ACC112 (cell line): Measurements from ENCODE around the gene NHLRC1.

Experiments
- H2AFZ ChIP-seq: fragments of 200-600 bp; sonication (generic); one replicate; pipeline ENCODE4 v1.6.0; 2017; ENCODE audit warnings: antibody characterized with exemption, low read length; ENCODE audit not compliant: unreplicated experiment
- H3K27ac ChIP-seq: fragments of 200-600 bp; sonication (generic); 2 replicates; pipeline ENCODE4 v1.5.1; 2014; ENCODE audit warnings: low read depth, mild to moderate bottlenecking, antibody characterized with exemption, low read length, moderate library complexity
- H3K27me3 ChIP-seq: fragments of 200-600 bp; sonication (generic); 2 replicates; pipeline ENCODE4 v1.6.1; 2014; ENCODE audit warnings: mild to moderate bottlenecking, antibody characterized with exemption, low read length, moderate library complexity, mixed read lengths; ENCODE audit not compliant: insufficient read depth
- H3K36me3 ChIP-seq: fragments of 200-600 bp; sonication (generic); 2 replicates; pipeline ENCODE4 v1.6.1; 2016; ENCODE audit warnings: mild to moderate bottlenecking, antibody characterized with exemption, low read length, moderate library complexity, mixed read lengths; ENCODE audit not compliant: insufficient read depth
- H3K4me1 ChIP-seq: fragments of 200-600 bp; sonication (generic); one replicate; pipeline ENCODE4 v1.6.1; 2016; ENCODE audit warnings: low read length, mixed read lengths; ENCODE audit not compliant: insufficient read depth, unreplicated experiment, control insufficient read depth
- H3K4me3 ChIP-seq: fragments of 200-600 bp; sonication (generic); 2 replicates; pipeline ENCODE4 v1.5.1; 2014; ENCODE audit warnings: mild to moderate bottlenecking, low read depth, low read length
- H3K79me2 ChIP-seq: fragments of 200-600 bp; sonication (generic); one replicate; pipeline ENCODE4 v1.6.0; 2016; ENCODE audit warnings: low read length; ENCODE audit not compliant: control insufficient read depth, unreplicated experiment, insufficient read depth

The NHLRC1 gene

GRCh38 chr6:18122128-18123093 lies at the start of gene NHLRC1:
NHLRC1 (minus strand) TSS chr6:18122677; CDS start chr6:18122606, 71 bp downstream.
- H3K4me3 ChIP-seq: peak within 1 kb of the TSS; percentile 82
- no peaks in the 10 kb centered on the region for H3K36me3 ChIP-seq
- no peak within 1 kb of the TSS for H3K27ac ChIP-seq
- peaks cover 8% of the 10 kb centered on the region for H3K79me2 ChIP-seq
- H3K27me3 ChIP-seq: no peaks in the 10 kb centered on the region
- peak within 1 kb of the TSS; percentile 93 for H2AFZ ChIP-seq
- peaks cover 15% of the 10 kb centered on the region for H3K4me1 ChIP-seq

GRCh38 chr6:18171871-18172270 lies 49.4 kb upstream of the NHLRC1 start:
- Histone ChIP-seq H3K4me1 (no peaks in the 10 kb centered on the region), H3K27ac (no peak overlapping the region), H3K4me3 (no peak overlapping the region), H3K36me3 (peaks cover 14% of the 10 kb centered on the region), H3K79me2 (no peaks in the 10 kb centered on the region), H2AFZ (no peak overlapping the region), H3K27me3 (no peaks in the 10 kb centered on the region)

- peaks cover 4% of the 10 kb centered on the region for H3K4me1 ChIP-seq
- no peak overlapping the region for H3K4me3 ChIP-seq
- no peaks in the 10 kb centered on the region for H3K79me2 ChIP-seq
- H3K36me3 ChIP-seq: peaks cover 14% of the 10 kb centered on the region
- no peak overlapping the region for H2AFZ ChIP-seq
- no peak overlapping the region for H3K27ac ChIP-seq
- H3K27me3 ChIP-seq: no peaks in the 10 kb centered on the region
These were observed 45.8 kb upstream of the NHLRC1 start for GRCh38 chr6:18168264-18168663.

GRCh38 chr6:18166312-18167036 lies 44.0 kb upstream of the NHLRC1 start:
- H3K79me2 ChIP-seq: no peaks in the 10 kb centered on the region
- peaks cover 14% of the 10 kb centered on the region for H3K36me3 ChIP-seq
- no peak overlapping the region for H2AFZ ChIP-seq
- no peak overlapping the region for H3K4me3 ChIP-seq
- H3K4me1 ChIP-seq: peaks cover 7% of the 10 kb centered on the region
- H3K27ac ChIP-seq: peak overlapping the region; percentile 78
- H3K27me3 ChIP-seq: no peaks in the 10 kb centered on the region

- peak overlapping the region; percentile 78 for H3K27ac ChIP-seq
- H3K27me3 ChIP-seq: no peaks in the 10 kb centered on the region
- H3K79me2 ChIP-seq: no peaks in the 10 kb centered on the region
- no peak overlapping the region for H3K4me3 ChIP-seq
- H3K4me1 ChIP-seq: peaks cover 14% of the 10 kb centered on the region
- H2AFZ ChIP-seq: no peak overlapping the region
- peaks cover 14% of the 10 kb centered on the region for H3K36me3 ChIP-seq
These were observed 43.3 kb upstream of the NHLRC1 start for GRCh38 chr6:18165751-18166150.

GRCh38 chr6:18162401-18162800 lies 39.9 kb upstream of the NHLRC1 start:
- H3K4me3 ChIP-seq: no peak overlapping the region
- no peak overlapping the region for H2AFZ ChIP-seq
- no peaks in the 10 kb centered on the region for H3K79me2 ChIP-seq
- H3K27ac ChIP-seq: no peak overlapping the region
- H3K27me3 ChIP-seq: no peaks in the 10 kb centered on the region
- H3K36me3 ChIP-seq: 0 out of 2 replicates have a peak, but pooled peaks cover 2% of the 10 kb centered on the region
- H3K4me1 ChIP-seq: peaks cover 15% of the 10 kb centered on the region

GRCh38 chr6:18161431-18161830 lies 39.0 kb upstream of the NHLRC1 start:
- H3K36me3 ChIP-seq: no peaks in the 10 kb centered on the region
- H2AFZ ChIP-seq: no peak overlapping the region
- peaks cover 15% of the 10 kb centered on the region for H3K4me1 ChIP-seq
- no peaks in the 10 kb centered on the region for H3K79me2 ChIP-seq
- H3K27me3 ChIP-seq: no peaks in the 10 kb centered on the region
- H3K27ac ChIP-seq: peak overlapping the region; percentile 39
- H3K4me3 ChIP-seq: no peak overlapping the region

GRCh38 chr6:18160911-18161310 lies 38.4 kb upstream of the NHLRC1 start:
- Histone ChIP-seq H3K4me3 (no peak overlapping the region), H3K27me3 (no peaks in the 10 kb centered on the region), H3K4me1 (peaks cover 12% of the 10 kb centered on the region), H3K27ac (peak overlapping the region; percentile 39), H2AFZ (no peak overlapping the region), H3K79me2 (no peaks in the 10 kb centered on the region), H3K36me3 (no peaks in the 10 kb centered on the region)

- H3K4me1 ChIP-seq: peaks cover 20% of the 10 kb centered on the region
- no peak overlapping the region for H3K27ac ChIP-seq
- H3K36me3 ChIP-seq: no peaks in the 10 kb centered on the region
- no peaks in the 10 kb centered on the region for H3K27me3 ChIP-seq
- H3K4me3 ChIP-seq: peak overlapping the region; percentile 98
- peak overlapping the region; percentile 93 for H2AFZ ChIP-seq
- peaks cover 13% of the 10 kb centered on the region for H3K79me2 ChIP-seq
These were observed 33.5 kb upstream of the NHLRC1 start for GRCh38 chr6:18155864-18156421.

- Histone ChIP-seq H3K27ac (peak within 1 kb of the TSS; percentile 59; the same call in 1 of the 2 replicates), H3K4me3 (peak within 1 kb of the TSS; percentile 98), H3K36me3 (no peaks in the 10 kb centered on the region), H3K79me2 (peaks cover 13% of the 10 kb centered on the region), H3K27me3 (no peaks in the 10 kb centered on the region), H2AFZ (peak within 1 kb of the TSS; percentile 93), H3K4me1 (peaks cover 18% of the 10 kb centered on the region)
These were observed 32.8 kb upstream of the NHLRC1 start, which contains the start of gene KDM1B for GRCh38 chr6:18155150-18155863. KDM1B (plus strand) TSS chr6:18155422; CDS start chr6:18159896, 4,474 bp downstream.
